Activated T-cell treated with anti-CD3 and anti-CD28 coated beads, Interleukin-2, amount 50 U/mL, for 72 hours (primary cell): ENCODE measurements around the gene JPH3. TPM values are rescaled to one million over a fixed set of nuclear protein-coding genes. Genes with fewer than 3 reads are reported as not detected.

Source experiments
- ATAC-seq, 2 donors: fragments of 150-1000 bp; cut with Tn5 transposase; replicated peaks in 1 of 2; 2 replicates each; pipeline ENCODE4 v1.10.0; 2021; ENCODE audit warnings: moderate library complexity in 2 of 2, mild to moderate bottlenecking in 1 of 2
- DNase-seq, 2 donors: peaks; one replicate each; pipeline ENCODE4 v3.0.0; 2021 to 2022; ENCODE audit warnings: mixed read lengths in 1 of 2
- H3K27ac Mint-ChIP-seq: one replicate; pipeline ENCODE4 v1.8.0; 2022; ENCODE audit warnings: mild to moderate bottlenecking, moderate library complexity, mixed read lengths
- H3K27me3 Mint-ChIP-seq: one replicate; pipeline ENCODE4 v1.8.0; 2022; ENCODE audit warnings: low read depth, mixed read lengths
- H3K36me3 Mint-ChIP-seq, 2 donors: one replicate each; pipeline ENCODE4 v1.8.0; 2022; ENCODE audit warnings: mixed read lengths in 2 of 2, mild to moderate bottlenecking in 1 of 2; ENCODE audit not compliant: insufficient read depth in 2 of 2
- H3K4me1 Mint-ChIP-seq: one replicate; pipeline ENCODE4 v1.8.0; 2022; ENCODE audit warnings: low read depth, mixed read lengths
- H3K4me3 Mint-ChIP-seq, 2 donors: one replicate each; pipeline ENCODE4 v1.8.0; 2022; ENCODE audit warnings: mild to moderate bottlenecking in 2 of 2, mixed read lengths in 2 of 2, moderate library complexity in 2 of 2
- H3K9me3 Mint-ChIP-seq, 2 donors: one replicate each; pipeline ENCODE4 v1.8.0; 2022; ENCODE audit warnings: mixed read lengths in 2 of 2
- total RNA-seq, 2 donors: library from RNA; stranded (reverse); gene quantifications; one replicate each; pipeline ENCODE4 v1.2.3, GENCODE V29; 2022

JPH3 gene
- total RNA-seq, 2 donors from 2014 or later: 0.60 to 0.74 TPM

DNA sequence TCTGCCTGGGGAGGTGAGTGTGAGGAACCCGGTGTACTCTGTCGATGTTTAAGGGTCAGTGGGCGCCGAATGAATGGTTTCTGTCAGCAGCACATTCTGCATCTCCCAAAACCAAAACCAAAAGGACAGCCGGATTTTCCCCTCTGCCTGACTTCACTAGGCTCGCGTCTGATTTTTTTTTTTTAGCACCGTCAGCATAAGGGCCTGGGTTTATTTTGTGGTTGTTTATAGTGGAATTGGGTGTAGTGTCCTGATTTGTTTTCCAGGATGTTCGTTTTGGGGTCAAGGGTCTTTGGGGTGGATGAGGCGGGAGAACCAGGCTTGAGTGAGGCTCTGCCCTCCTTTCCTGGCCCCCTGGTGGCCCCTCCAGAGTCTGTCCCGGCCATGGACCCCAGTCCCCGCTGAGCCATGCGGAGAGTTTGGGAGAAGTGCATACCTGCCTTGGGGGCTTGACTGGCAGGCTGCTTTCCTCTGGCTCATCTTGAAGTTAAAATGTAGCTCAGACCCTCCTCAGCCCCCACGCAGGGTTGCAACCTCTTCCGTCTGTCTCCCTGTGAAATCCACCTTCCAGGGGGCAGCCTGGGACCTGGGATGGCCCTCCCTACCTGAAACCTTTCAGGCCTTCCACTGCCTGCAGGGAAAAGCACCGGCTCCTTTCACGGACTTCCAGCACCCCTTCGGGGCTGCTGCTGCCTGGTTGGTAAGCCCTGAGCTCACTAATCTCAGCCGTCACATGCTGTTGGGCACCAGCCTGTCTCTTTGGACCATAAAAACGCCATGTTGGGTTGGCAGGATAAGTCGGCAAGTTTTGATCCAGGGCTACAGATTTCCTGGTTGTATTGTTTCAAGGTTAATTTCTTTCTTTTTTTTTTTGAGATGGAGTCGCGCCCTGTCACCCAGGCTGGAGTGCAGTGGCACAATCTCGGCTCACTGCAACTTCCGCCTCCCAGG is 60.2 kb downstream of the JPH3 start:
- H3K36me3 Mint-ChIP-seq: no peaks in the 10 kb centered on the region
- H3K27ac Mint-ChIP-seq: no peak overlapping the region
- no peak for DNase-seq
- no peak for ATAC-seq
- H3K9me3 Mint-ChIP-seq: no peaks in the 10 kb centered on the region
- no peaks in the 10 kb centered on the region for H3K27me3 Mint-ChIP-seq
- H3K4me1 Mint-ChIP-seq: peaks cover 5% of the 10 kb centered on the region
- no peak overlapping the region for H3K4me3 Mint-ChIP-seq

DNA sequence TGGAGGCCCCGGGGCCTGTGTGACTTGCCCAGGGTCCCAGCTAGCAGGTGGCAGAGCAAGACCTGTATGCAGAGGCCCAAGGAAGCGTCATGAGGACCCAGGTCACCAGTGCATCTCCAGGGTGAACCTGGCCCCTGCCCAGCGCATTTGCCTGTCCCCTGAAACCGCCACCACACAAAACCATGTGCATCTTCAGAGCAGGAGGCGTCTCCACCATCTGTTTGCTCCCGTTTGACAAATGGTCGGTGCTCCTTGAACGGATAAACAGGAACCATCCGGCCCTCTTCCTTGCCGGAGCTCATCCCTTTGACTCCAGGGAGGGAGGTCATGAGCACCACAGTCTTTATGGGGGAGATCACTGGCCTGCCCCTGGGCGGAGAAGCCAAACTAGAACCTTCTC is 62.5 kb downstream of the JPH3 start:
- DNase-seq: no peak
- no peak overlapping the region for H3K27ac Mint-ChIP-seq
- no peaks in the 10 kb centered on the region for H3K36me3 Mint-ChIP-seq
- ATAC-seq: no peak
- no peak overlapping the region for H3K4me3 Mint-ChIP-seq
- H3K9me3 Mint-ChIP-seq: no peaks in the 10 kb centered on the region
- peaks cover 5% of the 10 kb centered on the region for H3K4me1 Mint-ChIP-seq
- peaks cover 5% of the 10 kb centered on the region for H3K27me3 Mint-ChIP-seq

DNA sequence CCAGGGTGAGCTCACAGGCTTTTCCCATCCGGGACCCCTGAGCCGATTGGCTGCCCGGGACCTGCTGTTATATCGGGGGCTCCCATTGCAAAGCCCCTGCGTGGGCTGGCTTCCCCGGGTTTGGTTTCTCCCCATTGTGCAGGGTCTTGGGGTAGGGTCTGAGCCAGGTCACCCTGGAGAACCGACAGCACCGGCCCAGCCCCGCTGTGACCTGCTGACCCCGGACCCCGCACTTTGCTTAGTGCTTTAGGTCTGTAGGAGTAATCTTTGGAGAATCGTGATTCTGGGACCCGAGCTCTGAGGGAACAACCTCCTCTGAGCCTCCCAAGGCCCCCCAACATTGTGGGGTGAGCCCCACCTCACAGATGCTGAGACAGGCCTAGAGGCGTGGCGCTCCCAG is 62.9 kb downstream of the JPH3 start:
- Mint-ChIP-seq H3K36me3 (no peaks in the 10 kb centered on the region), H3K9me3 (no peaks in the 10 kb centered on the region), H3K27me3 (peaks cover 5% of the 10 kb centered on the region), H3K27ac (no peak overlapping the region), H3K4me3 (no peak overlapping the region), H3K4me1 (peaks cover 5% of the 10 kb centered on the region)
- DNase-seq (no peak), ATAC-seq (no peak)

DNA sequence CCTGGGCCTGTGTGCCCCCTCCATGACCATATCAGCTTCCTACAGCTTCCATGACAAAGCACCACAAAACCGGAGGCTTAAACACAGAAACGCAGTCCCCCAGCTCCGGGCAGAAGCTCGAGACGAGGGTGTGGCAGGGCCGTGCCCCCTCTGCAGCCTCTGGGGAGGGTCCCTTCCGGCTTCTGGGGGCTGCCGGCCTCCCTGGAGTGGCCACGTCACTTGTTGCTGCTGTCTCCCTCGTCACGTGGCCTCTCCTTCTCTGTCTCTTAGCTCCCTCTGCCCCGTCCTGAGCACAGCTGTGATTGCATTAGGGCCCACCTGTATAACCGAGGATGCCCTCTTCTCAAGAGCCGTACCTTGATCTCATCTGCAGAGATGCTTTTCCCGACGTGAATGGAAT is 64.6 kb downstream of the JPH3 start:
- no peak overlapping the region for H3K4me3 Mint-ChIP-seq
- H3K27me3 Mint-ChIP-seq: peaks cover 5% of the 10 kb centered on the region
- no peaks in the 10 kb centered on the region for H3K36me3 Mint-ChIP-seq
- peaks cover 2% of the 10 kb centered on the region for H3K4me1 Mint-ChIP-seq
- no peak for DNase-seq
- no peak overlapping the region for H3K27ac Mint-ChIP-seq
- H3K9me3 Mint-ChIP-seq: no peaks in the 10 kb centered on the region
- ATAC-seq: no peak

DNA sequence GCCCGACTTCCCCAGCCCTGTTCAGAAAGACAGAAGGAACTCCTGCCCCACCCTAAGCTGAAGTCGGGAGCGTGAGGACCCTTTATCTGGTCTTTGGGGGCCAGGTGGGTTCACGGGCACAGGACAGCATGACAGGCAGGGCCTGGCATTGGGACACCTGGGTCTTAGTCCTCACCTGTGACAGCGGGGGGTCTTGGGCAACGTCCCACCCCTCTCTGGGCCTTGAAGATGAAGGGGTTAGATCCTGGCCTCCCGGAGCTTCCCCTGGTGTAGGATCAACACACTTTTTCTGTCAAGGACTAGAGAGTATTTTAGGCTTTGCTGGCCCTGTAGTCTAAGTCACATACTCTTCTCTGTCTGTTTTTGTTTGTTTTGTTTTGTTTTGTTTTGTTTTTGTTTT is 65.1 kb downstream of the JPH3 start:
- Mint-ChIP-seq H3K36me3 (no peaks in the 10 kb centered on the region), H3K9me3 (no peaks in the 10 kb centered on the region), H3K4me1 (no peaks in the 10 kb centered on the region), H3K27me3 (peaks cover 5% of the 10 kb centered on the region), H3K27ac (no peak overlapping the region), H3K4me3 (no peak overlapping the region)
- ATAC-seq (no peak), DNase-seq (no peak)

DNA sequence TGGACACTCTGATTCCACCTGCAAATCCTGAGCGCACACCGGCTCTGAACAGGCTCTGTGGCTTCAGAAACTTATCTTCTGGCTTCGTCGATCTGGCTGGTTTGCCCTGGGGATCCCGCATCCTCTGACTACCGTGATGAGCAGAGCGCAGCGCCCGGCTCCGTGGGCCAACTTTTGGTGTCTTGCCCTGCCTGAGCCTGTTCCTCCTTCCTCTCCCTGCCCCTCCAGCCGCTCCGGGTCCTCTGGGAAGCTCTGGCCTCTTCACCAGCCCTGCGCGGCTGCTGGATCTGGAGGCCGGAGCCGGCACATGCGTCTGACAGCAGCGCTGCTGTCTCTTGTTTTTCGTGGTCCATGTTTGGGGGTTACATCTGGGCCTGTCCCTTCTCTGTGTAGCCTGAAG is 65.6 kb downstream of the JPH3 start:
- no peaks in the 10 kb centered on the region for H3K4me1 Mint-ChIP-seq
- no peak for ATAC-seq
- H3K36me3 Mint-ChIP-seq: no peaks in the 10 kb centered on the region
- peaks cover 5% of the 10 kb centered on the region for H3K27me3 Mint-ChIP-seq
- H3K27ac Mint-ChIP-seq: no peak overlapping the region
- no peak overlapping the region for H3K4me3 Mint-ChIP-seq
- H3K9me3 Mint-ChIP-seq: no peaks in the 10 kb centered on the region
- DNase-seq: no peak

DNA sequence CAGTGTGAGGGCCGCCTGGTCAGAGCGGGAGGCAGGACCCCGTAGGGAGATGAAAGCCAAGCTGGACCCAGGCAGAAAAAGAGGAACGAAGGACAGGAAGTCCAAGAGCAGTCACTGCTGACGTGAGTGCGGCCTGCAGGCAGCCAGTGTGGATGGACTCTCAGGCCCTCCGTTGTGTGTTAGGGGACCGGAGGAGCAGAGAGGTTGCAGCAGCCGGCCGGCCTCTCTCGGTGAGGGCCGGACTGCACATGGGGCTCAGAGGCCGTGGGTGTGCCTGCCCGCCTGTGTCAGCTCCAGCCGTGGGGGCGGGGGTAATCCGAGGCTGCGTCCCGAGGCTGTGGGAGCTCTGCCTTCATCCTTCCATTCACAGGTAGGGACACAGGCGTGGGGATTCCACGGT is 67.4 kb downstream of the JPH3 start:
- peaks cover 5% of the 10 kb centered on the region for H3K27me3 Mint-ChIP-seq
- no peaks in the 10 kb centered on the region for H3K9me3 Mint-ChIP-seq
- no peak overlapping the region for H3K27ac Mint-ChIP-seq
- no peaks in the 10 kb centered on the region for H3K4me1 Mint-ChIP-seq
- no peak for DNase-seq
- H3K36me3 Mint-ChIP-seq: no peaks in the 10 kb centered on the region
- no peak for ATAC-seq
- H3K4me3 Mint-ChIP-seq: no peak overlapping the region

DNA sequence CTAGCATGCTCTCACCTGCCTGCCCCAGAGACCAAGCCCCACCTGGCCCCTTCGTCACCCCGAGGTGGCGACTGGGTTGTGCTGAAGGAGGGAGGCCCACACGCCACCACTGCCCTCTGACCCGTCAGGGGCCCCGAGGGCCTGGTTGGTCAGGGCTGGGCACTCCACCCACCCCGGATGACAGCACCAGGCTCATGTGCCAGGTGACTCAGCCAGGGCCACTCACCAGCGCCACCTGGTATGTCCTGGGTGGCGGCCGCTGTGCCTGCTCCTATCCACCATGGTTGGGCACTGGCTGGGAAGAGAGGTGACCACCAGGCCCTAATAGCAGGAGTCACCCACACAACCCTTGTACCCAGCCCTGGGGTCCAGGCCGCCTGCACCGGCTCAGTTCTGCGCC is 68.9 kb downstream of the JPH3 start:
- no peaks in the 10 kb centered on the region for H3K4me1 Mint-ChIP-seq
- no peaks in the 10 kb centered on the region for H3K9me3 Mint-ChIP-seq
- ATAC-seq (no peak), DNase-seq (no peak)
- H3K27me3 Mint-ChIP-seq: peaks cover 5% of the 10 kb centered on the region
- H3K36me3 Mint-ChIP-seq: no peaks in the 10 kb centered on the region
- H3K27ac Mint-ChIP-seq: no peak overlapping the region
- H3K4me3 Mint-ChIP-seq: no peak overlapping the region

DNA sequence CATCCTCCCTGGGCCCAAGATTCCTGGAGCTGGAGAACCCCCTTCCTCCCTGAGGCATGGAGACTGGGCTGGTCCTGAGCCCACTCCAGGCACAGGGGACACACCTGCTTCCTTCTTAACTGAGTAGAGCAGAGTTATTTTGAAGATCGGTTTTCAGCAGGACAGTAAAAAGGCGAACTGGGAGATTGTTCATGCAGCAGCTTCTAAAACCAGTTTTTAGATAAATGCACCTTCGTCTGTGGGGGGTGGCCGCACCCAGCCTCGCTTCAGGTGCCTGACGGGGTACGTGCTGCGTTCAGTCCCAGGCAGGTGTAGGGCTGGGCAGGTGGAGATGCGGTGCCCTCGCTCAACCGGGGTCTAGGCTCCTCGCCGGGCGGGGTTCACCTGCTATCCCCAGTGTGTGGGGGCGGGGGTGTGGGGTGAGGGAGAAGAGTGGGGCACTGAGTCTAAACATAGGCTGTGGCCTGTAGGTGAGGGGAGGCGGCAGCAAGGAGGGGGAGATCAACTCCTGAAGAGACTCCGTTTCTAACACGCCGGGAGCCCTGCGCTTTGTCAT is 69.5 kb downstream of the JPH3 start:
- no peak overlapping the region for H3K27ac Mint-ChIP-seq
- H3K27me3 Mint-ChIP-seq: peaks cover 5% of the 10 kb centered on the region
- ATAC-seq (no peak), DNase-seq (no peak)
- H3K36me3 Mint-ChIP-seq: no peaks in the 10 kb centered on the region
- H3K4me3 Mint-ChIP-seq: no peak overlapping the region
- H3K4me1 Mint-ChIP-seq: no peaks in the 10 kb centered on the region
- H3K9me3 Mint-ChIP-seq: no peaks in the 10 kb centered on the region

DNA sequence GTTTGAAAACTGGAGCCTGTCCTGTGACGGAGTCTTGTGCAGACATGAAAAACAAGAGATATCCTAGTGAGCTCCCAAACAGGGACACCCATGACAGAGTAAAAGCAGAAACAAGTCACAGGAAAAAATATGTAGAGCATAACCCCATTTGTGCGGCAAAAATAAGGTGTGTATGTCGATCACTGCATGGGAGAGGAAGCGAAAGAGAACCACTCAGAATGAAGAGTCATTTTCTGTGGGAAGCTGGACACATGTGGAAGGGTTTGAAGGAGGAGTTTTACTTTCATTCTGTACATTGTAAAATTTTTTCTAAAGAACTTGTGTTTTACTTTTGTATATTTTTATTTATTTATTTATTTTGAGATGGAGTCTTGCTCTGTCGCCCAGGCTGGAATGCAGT is 72.1 kb downstream of the JPH3 start:
- Mint-ChIP-seq H3K9me3 (no peaks in the 10 kb centered on the region), H3K27ac (no peak overlapping the region), H3K27me3 (no peaks in the 10 kb centered on the region), H3K36me3 (no peaks in the 10 kb centered on the region), H3K4me3 (no peak overlapping the region), H3K4me1 (no peaks in the 10 kb centered on the region)
- ATAC-seq: no peak
- no peak for DNase-seq

DNA sequence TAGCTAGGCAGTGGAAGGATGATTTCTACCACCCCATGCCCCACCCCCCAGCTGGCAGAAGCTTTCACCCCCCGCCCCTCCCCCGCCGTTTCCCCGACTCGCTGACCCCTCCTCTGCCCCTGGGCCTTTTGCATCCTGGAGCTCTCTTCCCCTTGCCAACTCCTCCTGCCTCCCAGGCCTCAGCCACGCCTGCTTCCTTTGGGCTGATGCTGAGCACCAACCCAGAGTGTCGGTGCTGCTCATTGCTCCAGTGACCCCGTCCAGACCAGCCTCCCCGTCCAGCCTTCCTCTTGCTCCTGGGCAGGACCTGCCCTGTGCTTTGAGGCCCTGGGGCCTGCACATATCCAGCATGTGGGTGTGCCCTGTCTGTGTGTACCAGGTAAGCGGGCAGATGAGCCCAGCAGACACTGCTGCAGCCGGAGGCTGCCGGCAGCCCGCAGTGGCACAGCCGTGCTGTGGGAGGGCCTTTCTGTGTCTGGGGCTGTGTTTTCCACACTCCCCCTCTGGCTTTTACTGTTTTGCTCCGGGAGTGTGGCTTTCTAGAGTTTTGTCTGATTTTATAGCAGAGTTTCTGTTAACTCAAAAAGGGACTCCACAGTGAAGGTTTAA is 72.9 kb downstream of the JPH3 start:
- no peak for ATAC-seq
- no peaks in the 10 kb centered on the region for H3K9me3 Mint-ChIP-seq
- H3K4me1 Mint-ChIP-seq: no peaks in the 10 kb centered on the region

DNA sequence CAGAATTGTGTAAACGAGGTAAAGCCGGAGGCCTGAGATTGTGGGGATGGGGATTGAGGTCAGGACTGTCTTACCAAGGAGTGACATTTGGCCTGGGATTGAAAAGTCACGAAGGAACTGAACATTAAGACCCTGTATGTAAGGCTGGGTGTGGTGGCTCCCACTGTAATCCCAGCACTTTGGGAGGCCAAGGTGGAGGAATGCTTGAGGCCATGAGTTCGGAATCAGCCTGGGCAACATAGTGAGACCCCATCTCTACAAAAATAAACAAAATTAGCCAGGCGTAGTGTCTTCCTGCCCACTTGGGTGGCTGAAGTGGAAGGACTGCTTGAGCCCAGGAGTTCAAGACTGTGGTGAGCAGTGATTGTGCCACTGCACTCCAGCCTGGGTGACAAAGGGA is 75.5 kb downstream of the JPH3 start:
- no peaks in the 10 kb centered on the region for H3K36me3 Mint-ChIP-seq
- peaks cover 14% of the 10 kb centered on the region for H3K4me1 Mint-ChIP-seq
- no peaks in the 10 kb centered on the region for H3K9me3 Mint-ChIP-seq
- H3K27me3 Mint-ChIP-seq: no peaks in the 10 kb centered on the region
- DNase-seq (no peak), ATAC-seq (no peak)
- no peak overlapping the region for H3K27ac Mint-ChIP-seq
- no peak overlapping the region for H3K4me3 Mint-ChIP-seq

More for the DNA sequence above, 72.9 kb downstream of the JPH3 start:
- DNase-seq: no peak
- H3K27ac Mint-ChIP-seq: no peak overlapping the region
- H3K36me3 Mint-ChIP-seq: no peaks in the 10 kb centered on the region
- no peak overlapping the region for H3K4me3 Mint-ChIP-seq
- H3K27me3 Mint-ChIP-seq: no peaks in the 10 kb centered on the region

DNA sequence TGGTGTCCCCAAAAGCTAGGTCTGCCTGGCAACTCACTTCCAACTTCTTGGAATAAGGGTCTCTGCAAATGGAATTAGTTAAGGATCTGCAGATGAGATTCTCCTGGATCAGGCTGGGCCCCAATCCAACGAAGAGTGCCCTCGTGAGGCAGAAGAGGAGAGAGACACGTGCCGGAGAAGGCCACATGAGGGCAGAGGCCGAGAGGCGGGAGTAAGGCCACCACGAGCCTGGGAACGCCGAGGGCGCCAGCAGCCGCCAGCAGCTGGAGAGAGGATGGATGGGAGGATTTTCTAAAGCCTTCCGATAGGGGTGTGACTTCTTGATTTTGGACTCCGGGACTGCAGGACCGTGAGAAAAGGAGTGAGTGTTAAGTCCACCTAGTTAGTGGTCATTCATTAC is 76.3 kb downstream of the JPH3 start:
- no peaks in the 10 kb centered on the region for H3K9me3 Mint-ChIP-seq
- peaks cover 14% of the 10 kb centered on the region for H3K4me1 Mint-ChIP-seq
- H3K4me3 Mint-ChIP-seq: no peak overlapping the region
- no peak for ATAC-seq
- no peaks in the 10 kb centered on the region for H3K36me3 Mint-ChIP-seq
- H3K27ac Mint-ChIP-seq: no peak overlapping the region
- DNase-seq: no peak
- no peaks in the 10 kb centered on the region for H3K27me3 Mint-ChIP-seq
